Fibroblast of villous mesenchyme (primary cell): ENCODE data around the gene CTDSPL2. TPM values are rescaled to one million over a fixed set of nuclear protein-coding genes. Genes with fewer than 3 reads are reported as not detected.

Experiments used
- DNase-seq: peaks from one replicate; pipeline ENCODE4 v3.0.0-alpha.2; 2010; ENCODE audit warnings: low read depth
- H3K4me3 ChIP-seq: 2 replicates; pipeline ENCODE4 v1.5.1; 2011; ENCODE audit warnings: low read depth, mild to moderate bottlenecking, low read length
- CTCF ChIP-seq: IDR thresholded peaks from 2 replicates; pipeline ENCODE4 v1.5.1; 2012; ENCODE audit warnings: low read depth, mild to moderate bottlenecking, low read length; ENCODE audit not compliant: insufficient read depth
- total RNA-seq: library from RNA; depleted of rRNA; stranded (reverse); fragments of >200 nt; gene quantifications from 2 replicates; pipeline ENCODE4 v1.2.3, GENCODE V29; 2012

Gene CTDSPL2
- total RNA-seq, 1 donor = 57.9 TPM

GRCh38 chr15:44482090-44482489 lies 54.7 kb downstream of the CTDSPL2 start:
- H3K4me3 ChIP-seq = no peak overlapping the region
- no peak for DNase-seq
- no peak for TF ChIP-seq CTCF

GRCh38 chr15:44485880-44486279 lies 58.5 kb downstream of the CTDSPL2 start:
- H3K4me3 ChIP-seq = no peak overlapping the region
- TF ChIP-seq CTCF = no peak
- DNase-seq = no peak

GRCh38 chr15:44489464-44489863 lies 62.0 kb downstream of the CTDSPL2 start:
- no peak for TF ChIP-seq CTCF
- DNase-seq = peak; percentile 70
- no peak overlapping the region for H3K4me3 ChIP-seq

- TF ChIP-seq CTCF = no peak
- H3K4me3 ChIP-seq = no peak overlapping the region
- DNase-seq = no peak
These were observed 63.2 kb downstream of the CTDSPL2 start for GRCh38 chr15:44490622-44491021.

GRCh38 chr15:44492040-44492439 lies 64.6 kb downstream of the CTDSPL2 start:
- TF ChIP-seq CTCF = no peak
- no peak for DNase-seq

GRCh38 chr15:44492672-44493071 lies 65.2 kb downstream of the CTDSPL2 start:
- TF ChIP-seq CTCF = no peak
- no peak overlapping the region for H3K4me3 ChIP-seq
- no peak for DNase-seq

More at GRCh38 chr15:44492040-44492439, 64.6 kb downstream of the CTDSPL2 start:
- no peak overlapping the region for H3K4me3 ChIP-seq

GRCh38 chr15:44495562-44495961 lies 68.1 kb downstream of the CTDSPL2 start:
- no peak for TF ChIP-seq CTCF
- DNase-seq = no peak
- H3K4me3 ChIP-seq = no peak overlapping the region
